Measurements from ENCODE around the gene FDXR. TPM values are rescaled to one million over a fixed set of nuclear protein-coding genes. Genes with fewer than 3 reads are reported as not detected.

The FDXR gene
- total RNA-seq, 1 donor from 2014 or later, result 12.9 TPM

DNA sequence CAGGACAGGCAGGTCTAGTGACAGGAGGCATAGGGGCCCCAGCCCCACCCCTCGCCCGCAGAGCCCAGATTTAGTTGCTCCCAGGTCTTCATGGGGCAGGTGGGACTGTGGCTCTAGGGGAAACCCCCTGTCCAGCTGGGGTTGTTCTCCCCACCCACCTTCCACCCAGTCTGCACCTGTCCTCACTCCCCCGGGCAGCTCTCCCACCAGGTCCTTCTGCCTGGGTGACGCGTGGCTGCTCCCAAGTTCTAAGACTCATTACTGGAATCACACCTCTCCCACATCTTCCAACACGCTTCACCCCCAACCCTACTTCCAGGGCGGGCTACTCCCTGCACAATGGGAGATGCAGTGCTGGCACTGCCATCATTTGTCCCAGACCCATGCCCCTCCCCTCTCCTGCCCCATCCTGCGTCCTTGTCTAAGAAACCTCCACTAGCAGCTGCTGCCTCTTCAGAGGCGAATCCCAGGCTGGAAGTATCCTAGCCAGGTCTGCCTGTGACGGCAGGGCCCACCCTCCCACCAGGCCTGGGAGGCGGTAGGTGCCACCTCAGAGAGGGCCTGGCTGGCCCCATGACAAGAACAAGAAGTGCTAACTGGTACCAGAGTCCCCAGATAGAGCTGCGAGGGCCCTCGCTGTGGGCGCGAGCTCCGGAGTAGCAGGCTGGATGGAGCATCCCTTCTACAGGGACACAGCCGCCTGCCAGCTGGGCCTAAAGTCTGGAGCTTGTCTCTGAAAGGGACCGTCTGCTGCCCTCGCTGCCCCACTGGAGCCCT lies 35.9 kb downstream of the FDXR start:
- no peak for DNase-seq (ENCODE audit: low read depth in 2 of 2)

- DNase-seq (ENCODE audit: low read depth in 2 of 2), result no peak
Observed at GRCh38 chr17:74836191-74836590, 36.6 kb downstream of the FDXR start.

GRCh38 chr17:74833501-74834377 lies 39.1 kb downstream of the FDXR start:
- peak in 1 of 2 donors; percentile 11 for DNase-seq (ENCODE audit: low read depth in 2 of 2)

- no peak for DNase-seq (ENCODE audit: low read depth in 2 of 2)
Observed at GRCh38 chr17:74832421-74832820, 40.4 kb downstream of the FDXR start.

GRCh38 chr17:74831444-74832146 lies 41.2 kb downstream of the FDXR start:
- DNase-seq (ENCODE audit: low read depth in 2 of 2), result no peak

DNA sequence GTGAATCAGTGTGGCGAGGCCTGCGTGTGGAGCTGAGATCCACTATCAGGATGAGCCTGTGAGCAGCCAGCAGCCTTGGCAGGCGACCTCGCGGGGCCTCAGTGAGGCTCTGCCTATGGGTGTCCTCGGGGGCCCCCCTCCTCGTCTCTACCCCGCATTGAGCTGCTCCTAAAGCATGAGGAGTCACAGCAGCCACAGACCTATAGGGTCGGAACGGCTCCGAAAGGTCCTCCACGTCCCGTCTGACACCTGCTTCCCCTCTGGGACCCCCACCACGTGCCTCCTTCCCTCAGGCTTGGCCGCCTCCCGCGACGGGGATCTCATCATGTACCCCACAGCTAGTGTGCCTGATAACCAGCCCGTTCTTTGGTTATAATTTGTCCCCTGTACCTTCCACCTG lies 41.9 kb downstream of the FDXR start:
- DNase-seq (ENCODE audit: low read depth in 2 of 2), result no peak

- no peak for DNase-seq (ENCODE audit: low read depth in 2 of 2)
Observed at GRCh38 chr17:74827800-74828199, 45.0 kb downstream of the FDXR start.

DNA sequence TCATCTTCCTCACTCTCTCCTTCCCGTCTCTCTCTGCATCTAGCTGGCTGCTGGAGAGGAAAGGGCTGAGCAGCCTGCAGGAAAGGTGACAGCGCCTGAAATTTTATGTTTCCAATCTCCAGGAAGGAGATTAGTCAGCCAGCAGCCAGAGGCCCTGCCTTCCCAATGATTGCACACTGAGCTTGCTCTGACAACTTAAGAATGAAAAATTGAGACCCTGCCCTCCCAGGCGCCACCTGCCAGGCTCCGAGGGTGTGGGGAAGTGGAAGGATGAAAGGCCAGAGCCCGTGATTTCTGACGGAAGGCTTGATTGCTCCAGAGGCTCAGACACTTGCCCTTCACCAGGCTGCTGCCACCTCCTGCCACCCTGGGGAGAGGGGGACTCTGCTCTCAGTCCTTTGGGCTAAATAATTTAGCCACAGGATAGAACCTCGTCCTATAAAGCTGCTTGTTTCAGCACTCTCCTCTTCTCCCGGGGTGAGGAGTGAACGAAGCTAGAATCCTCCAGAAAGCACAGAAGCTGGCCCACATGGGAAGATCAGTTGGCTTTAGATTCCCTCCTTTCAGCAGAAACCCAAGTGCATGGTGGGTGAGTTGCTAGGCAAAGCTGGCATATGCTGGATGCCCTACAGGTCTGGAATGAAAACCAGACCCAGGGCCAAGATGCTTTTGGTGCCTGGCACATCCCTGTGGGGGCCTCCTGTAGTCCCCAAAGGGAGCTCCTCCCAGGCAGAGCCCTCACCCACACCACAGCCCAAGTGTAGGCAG lies 46.7 kb downstream of the FDXR start:
- DNase-seq (ENCODE audit: low read depth in 2 of 2), result peak in 1 of 2 donors; percentile 78

DNA sequence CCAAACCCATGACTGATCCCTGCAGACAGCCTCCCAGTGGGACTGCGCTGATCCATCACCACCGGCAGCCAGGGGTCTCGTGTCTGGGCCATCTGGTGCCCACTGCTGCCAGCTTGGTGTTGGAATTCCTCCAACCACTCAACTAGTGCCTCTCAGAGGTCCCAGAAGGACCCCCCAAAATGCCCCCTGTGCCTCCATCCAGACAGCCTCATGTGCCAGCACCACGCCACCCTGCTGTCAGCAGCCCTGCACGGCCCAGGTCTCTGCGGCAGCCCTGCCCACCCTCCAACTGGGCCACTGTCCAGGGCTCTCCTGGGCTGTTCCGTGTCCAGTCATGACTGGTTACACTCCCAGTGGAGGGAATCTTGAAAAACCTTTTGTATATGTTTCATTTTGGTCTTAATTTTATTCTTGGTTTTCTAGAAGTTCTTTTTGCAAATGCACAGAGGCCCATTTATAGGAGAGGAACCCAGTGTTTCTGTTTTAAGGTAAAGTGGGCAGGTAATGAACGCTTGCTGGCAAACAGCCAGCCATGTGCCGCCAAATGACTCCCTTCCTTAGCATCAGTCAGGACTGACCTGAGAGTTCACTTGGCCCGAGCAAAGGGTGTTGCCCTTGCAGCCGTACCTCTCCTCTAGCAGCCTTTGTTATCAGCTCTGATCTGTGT lies 47.7 kb downstream of the FDXR start:
- DNase-seq (ENCODE audit: low read depth in 2 of 2), result no peak

DNA sequence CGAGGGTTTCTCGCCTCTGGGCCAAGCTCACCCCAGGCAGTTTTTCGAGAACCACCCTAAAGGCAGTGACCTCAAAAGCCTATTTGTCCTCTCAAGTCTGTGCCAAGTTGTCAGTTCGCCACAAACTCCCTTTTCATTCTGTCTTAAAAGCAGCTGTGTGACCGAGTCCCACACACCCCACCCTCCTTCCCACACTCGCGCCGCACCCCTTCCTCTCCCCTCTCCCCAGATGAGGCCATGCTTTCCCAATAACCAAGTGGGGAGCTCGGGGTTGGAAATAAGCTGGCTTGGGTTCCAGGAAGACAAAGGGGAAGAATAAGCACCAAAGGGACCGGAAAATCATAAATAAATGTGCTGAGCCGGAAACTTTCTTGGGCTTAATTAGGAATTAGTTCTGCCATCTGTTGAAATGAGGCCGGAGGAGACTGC lies 49.8 kb downstream of the FDXR start:
- no peak for DNase-seq (ENCODE audit: low read depth in 2 of 2)

DNA sequence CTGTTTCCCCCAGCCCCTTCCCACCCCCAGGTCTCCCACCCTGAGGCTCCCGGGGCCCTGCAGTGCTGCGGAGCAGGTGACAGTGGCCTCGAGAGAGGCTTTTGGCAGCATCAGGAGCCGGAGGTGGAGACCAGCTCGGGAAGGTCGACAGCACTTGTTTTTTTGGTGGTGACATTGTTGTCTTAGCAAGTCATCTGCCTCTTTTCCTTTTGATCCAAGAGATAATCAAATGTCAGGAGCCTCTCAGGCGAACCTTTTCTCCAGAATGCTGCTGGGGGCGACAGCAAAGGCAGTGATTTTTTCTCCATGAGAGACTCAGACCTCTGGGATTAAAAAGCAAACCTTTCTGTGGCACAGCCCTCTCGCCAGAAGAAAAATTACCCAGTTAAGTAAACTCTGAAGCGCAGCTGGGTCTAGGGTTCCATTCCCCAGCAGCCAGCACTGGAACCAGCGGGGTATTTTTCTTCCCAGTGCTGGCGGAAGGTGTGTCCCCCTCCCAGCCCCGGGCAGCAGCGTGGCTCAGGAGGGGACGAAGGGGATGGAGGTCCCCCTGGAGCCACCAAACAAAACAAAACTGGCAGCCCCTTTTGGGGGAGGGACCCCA lies 50.4 kb downstream of the FDXR start:
- DNase-seq (ENCODE audit: low read depth in 2 of 2), result no peak

GRCh38 chr17:74821655-74822334 lies 51.0 kb downstream of the FDXR start:
- no peak for DNase-seq (ENCODE audit: low read depth in 2 of 2)

DNA sequence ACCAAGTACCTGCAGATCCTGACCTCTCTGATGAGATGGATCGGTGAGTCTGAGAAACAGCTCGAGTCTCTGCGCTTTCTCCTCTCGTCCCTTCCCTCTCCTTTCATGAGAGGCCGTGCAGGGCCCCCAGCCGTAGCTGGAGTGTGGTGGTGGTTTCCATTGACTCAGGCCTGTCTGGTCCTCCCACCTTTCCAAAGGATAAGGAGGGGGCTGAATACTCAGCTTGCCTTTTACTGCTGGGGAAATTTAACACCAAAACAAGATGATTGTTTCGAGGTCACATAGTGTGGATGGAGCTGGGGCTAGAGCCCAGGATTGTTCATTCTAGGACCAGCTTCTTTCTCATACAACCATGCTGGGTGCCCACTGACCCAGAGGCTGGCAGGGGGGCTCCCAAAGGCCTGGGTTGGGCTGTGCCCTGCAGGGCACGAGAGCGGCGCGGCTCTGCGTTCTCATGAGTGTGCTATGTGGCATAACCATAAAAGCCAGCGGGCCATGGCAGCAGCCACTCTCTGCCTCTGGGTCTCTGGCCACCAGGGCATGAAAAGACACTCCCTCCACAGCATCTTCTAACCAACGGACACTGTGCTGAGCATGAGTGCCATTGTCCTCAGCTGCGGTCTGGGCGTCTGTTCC lies 52.9 kb downstream of the FDXR start:
- no peak for DNase-seq (ENCODE audit: low read depth in 2 of 2)

DNA sequence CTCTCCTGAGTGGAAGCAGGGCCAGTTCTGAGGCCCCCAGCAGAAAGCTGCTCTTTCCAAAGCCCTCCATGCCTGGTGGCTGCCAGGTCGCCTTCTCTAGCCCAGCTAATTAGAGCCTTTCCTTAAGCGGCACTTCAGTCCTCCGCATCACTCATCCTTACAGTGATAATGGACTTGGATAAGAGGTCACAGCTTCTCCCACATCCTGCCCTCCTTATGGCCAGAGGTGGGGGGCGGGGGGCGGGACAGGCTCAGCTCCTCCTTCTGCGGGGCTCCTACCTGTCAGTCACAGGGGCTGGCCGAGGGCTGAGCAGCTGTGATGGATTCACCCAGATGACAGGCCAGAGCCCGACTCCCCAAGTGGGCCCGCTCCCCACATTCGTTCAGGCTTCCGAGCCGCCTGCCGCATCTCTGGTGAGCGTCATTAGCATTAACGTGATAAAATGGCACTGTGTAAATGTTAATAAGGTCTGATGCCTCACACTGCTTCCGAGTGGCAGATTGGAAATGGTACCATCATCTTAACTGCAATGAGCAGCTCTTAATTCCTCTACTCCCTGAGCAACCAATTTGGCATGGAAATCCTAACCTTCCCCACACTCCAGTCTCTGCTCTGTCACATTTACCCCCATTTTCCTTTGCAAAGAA lies 54.4 kb downstream of the FDXR start:
- no peak for DNase-seq (ENCODE audit: low read depth in 2 of 2)

DNA sequence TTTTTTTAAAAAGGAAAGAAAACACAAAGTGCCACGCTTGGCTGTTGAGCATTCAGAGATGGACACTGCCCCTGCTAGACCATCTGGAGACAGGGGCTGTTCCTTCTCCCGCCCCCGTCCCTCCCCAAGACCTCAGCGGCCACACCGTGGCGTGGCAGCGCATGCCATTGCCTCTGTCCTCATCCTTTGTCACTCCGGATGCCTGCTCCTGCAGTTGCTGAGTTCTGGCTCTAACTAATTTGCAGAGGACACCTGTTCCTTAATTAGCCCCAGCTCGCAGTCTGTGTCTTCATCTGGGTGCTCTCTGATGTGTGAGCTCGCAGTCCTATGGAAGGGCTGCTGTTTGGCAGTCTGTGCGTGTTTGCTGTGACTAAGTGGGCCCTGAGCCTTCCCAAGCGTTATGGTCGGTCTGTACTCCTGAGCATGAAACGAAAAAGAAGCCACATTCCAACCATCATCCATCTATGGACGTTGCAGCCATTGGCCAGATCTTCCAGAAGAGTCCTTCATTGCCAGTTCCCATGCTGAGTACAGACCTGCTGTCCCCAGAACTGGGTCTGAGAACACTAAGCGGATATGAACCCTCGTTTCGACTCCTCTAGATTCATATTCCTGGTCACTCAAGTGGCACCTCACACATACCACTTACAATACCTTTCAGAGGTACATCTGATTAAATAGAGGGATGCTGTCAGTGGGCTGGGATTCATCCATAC lies 55.7 kb downstream of the FDXR start:
- DNase-seq (ENCODE audit: low read depth in 2 of 2), result no peak

GRCh38 chr17:74815550-74816370 lies 57.0 kb downstream of the FDXR start:
- peak in 1 of 2 donors; percentile 17 for DNase-seq (ENCODE audit: low read depth in 2 of 2)

DNA sequence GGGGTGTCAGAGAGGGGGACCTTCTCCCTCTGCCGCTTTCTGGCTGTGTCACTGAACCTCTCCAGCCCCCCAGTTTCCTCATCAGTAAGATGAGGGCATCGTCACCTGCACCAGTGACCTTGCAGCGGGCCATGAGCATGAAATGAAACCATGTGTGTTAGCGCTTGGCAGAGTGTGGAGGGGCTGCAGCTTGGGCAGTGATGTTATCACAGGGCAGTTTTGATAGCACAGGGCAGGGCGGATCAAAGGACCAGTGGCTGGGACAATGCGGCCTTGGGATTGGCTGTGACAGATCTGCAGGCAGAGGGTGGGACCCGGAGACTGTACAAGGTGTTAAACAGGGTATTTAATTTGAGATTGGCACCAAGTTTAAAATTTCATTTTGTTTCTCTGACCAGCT lies 57.7 kb downstream of the FDXR start:
- DNase-seq (ENCODE audit: low read depth in 2 of 2), result no peak

Measured in lung microvascular endothelial cell (primary cell).